ENCODE results near the gene ZNF385B. TPM values are rescaled to one million over a fixed set of nuclear protein-coding genes. Genes with fewer than 3 reads are reported as not detected.

Gene ZNF385B
- total and polyA plus RNA-seq, 9 of the 15 experiments (the other 6 are each of a cell fraction or from before 2014, with no cell fraction given) = 0.50 TPM; not detected in 8

DNA sequence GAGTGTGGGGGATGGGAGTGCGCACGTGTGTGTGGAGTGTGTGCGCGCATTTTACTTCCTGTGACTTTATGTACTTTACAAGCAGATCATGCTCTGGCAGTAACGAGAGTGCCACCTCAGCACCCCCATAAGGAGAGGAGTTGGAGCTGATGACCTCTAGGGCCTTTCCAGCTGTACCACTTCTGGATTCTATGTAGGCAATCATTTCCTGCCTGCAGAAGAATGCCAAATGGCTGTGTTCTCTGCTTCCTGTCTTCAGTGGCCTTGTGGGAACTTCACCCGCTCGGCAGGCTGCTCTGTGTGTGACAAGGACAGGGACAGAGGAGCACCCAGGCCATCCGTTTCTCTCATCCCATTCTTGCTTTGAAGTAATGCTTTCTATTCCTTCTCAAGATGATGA, 22.8 kb upstream of the ZNF385B start:
- Histone ChIP-seq H4K20me1 (replicated peaks; ENCODE audit: control insufficient read depth, insufficient read depth, low read length) (no peaks in the 10 kb centered on the region), H3K4me1 (replicated peaks in 1 of 2; ENCODE audit: control insufficient read depth in 2 of 2, insufficient read depth in 2 of 2, low read length in 2 of 2) (no peaks in the 10 kb centered on the region), H3K9ac (ENCODE audit: insufficient read depth in 1 of 2, low read depth in 2 of 2, low read length in 2 of 2) (no peak overlapping the region), H3K9me1 (ENCODE audit: control insufficient read depth, insufficient read depth, low read length) (no peaks in the 10 kb centered on the region), H3K36me3 (ENCODE audit: control insufficient read depth, insufficient read depth, low read length) (no peaks in the 10 kb centered on the region), H3K4me3 (no peak overlapping the region), H3K9me3 (replicated peaks; ENCODE audit: control insufficient read depth, insufficient read depth, low read depth, low read length) (no peaks in the 10 kb centered on the region), H3K4me2 (ENCODE audit: insufficient read depth, low read length) (no peak overlapping the region; the same call in 1 of the 2 replicates), H3K79me2 (ENCODE audit: control insufficient read depth, insufficient read depth, low read length) (no peaks in the 10 kb centered on the region), H2AFZ (ENCODE audit: low read depth, low read length) (peak overlapping the region; percentile 63), H3K27ac (ENCODE audit: extremely low read depth, low read depth, low read length) (no peak overlapping the region), H3K27me3 (ENCODE audit: control insufficient read depth in 2 of 2, insufficient read depth in 2 of 2, low read length in 2 of 2) (no peaks in the 10 kb centered on the region)
- no TSS peak for BruUV-seq (replicated peaks)
- no peak for FAIRE-seq
- DNase-seq (ENCODE audit: extremely low read depth in 1 of 4, low spot score in 3 of 4) = no peak
- TF ChIP-seq ZNF584 (CRISPR knock-in tag; IDR thresholded peaks at IDR 0.05; ENCODE audit: low read depth) (no peak), ZNF583 (CRISPR knock-in tag; IDR thresholded peaks at IDR 0.05) (no peak), PTTG1 (tag; IDR thresholded peaks at IDR 0.05; ENCODE audit: low read depth) (no peak)
- TF ChIP-seq, protein P1, sequence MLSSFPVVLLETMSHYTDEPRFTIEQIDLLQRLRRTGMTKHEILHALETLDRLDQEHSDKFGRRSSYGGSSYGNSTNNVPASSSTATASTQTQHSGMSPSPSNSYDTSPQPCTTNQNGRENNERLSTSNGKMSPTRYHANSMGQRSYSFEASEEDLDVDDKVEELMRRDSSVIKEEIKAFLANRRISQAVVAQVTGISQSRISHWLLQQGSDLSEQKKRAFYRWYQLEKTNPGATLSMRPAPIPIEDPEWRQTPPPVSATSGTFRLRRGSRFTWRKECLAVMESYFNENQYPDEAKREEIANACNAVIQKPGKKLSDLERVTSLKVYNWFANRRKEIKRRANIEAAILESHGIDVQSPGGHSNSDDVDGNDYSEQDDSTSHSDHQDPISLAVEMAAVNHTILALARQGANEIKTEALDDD (IDR thresholded peaks at IDR 0.05) = no peak
- in situ Hi-C loops (cut with MboI) (no loop called here), intact Hi-C loops (cut with micrococcal nuclease) (no loop called here)
- ATAC-seq = peak; percentile 46; the same call in 2 of the 3 replicates
- POLR2A ChIA-PET = no interaction called here
- 11% methylated on average over 8 of the region's 8 CpGs for WGBS (ENCODE audit: insufficient coverage, low coverage, missing lambda C conversion rate)
- CTCF ChIA-PET (ENCODE audit: low intra/inter-chr PET ratio) = no interaction called here
